HepG2 (cell line): Measurements from ENCODE around the gene PRDM7. TPM values are rescaled to one million over a fixed set of nuclear protein-coding genes. Genes with fewer than 3 reads are reported as not detected.

Source experiments
- ATAC-seq: fragments of 200-7000 bp; cut with Tn5 transposase; 3 replicates; pipeline ENCODE4 v1.9.1; 2020; ENCODE audit warnings: mild to moderate bottlenecking, moderate library complexity
- BruUV-seq: library from RNA; stranded (reverse); fragments of 400-500 nt; replicated peaks from 2 replicates; lab custom pipeline; 2021; lab: Mats Ljungman, UMichigan
- CTCF ChIA-PET: fragments of 300-600 bp; formaldehyde crosslinking; extraction: SDS; loops from one replicate; lab custom pipeline; 2021; ENCODE audit warnings: low total read pairs, inconsistent platforms, low intra/inter-chr PET ratio; lab: Yijun Ruan, JAX
- POLR2A ChIA-PET: fragments of 350-600 bp; sonication (Branson Sonifier 250); formaldehyde crosslinking; loops from one replicate; lab custom pipeline; 2020; ENCODE audit warnings: antibody characterized with exemption, inconsistent platforms; lab: Yijun Ruan, JAX
- DNase-seq: peaks from one replicate; pipeline ENCODE4 v3.0.0-alpha.2; 2015; ENCODE audit warnings: low spot score
- FAIRE-seq: peaks from 3 replicates; lab custom pipeline; 2011; peaks lifted over from hg19 to GRCh38; lab: Jason Lieb, UNC
- H2AFZ ChIP-seq: one replicate; pipeline ENCODE4 v1.6.1; 2011; ENCODE audit warnings: low read length, inconsistent platforms
- H3K27ac ChIP-seq: fragments of 300-600 bp; 3 replicates; pipeline ENCODE4 v1.8.0; 2011; ENCODE audit warnings: mixed run types, mild to moderate bottlenecking, mixed read lengths, low read length, inconsistent platforms; ENCODE audit not compliant: insufficient read depth; ENCODE audit errors: extremely low read length
- H3K27me3 ChIP-seq, 2 experiments: fragments of 200-600 bp in 1 of 2; 2 replicates in 1 of 2; 3 replicates in 1 of 2; pipeline versions ENCODE4 v1.6.0 to v1.8.0; 2011; ENCODE audit warnings: low read length in 2 of 2, mild to moderate bottlenecking in 2 of 2, moderate library complexity in 2 of 2, inconsistent platforms in 1 of 2; ENCODE audit not compliant: insufficient read depth in 2 of 2, control insufficient read depth in 1 of 2
- H3K36me3 ChIP-seq, 2 experiments: fragments of 200-600 bp in 1 of 2; replicated peaks in 1 of 2; 2 replicates in 1 of 2; 3 replicates in 1 of 2; pipeline versions ENCODE4 v1.5.1 to v1.8.0; 2011; ENCODE audit warnings: low read length in 2 of 2, inconsistent platforms in 1 of 2; ENCODE audit not compliant: insufficient read depth in 2 of 2, control insufficient read depth in 1 of 2
- H3K4me1 ChIP-seq: 2 replicates; pipeline ENCODE4 v1.5.1; 2012; ENCODE audit warnings: low read length, inconsistent platforms; ENCODE audit not compliant: insufficient read depth
- H3K4me2 ChIP-seq: 2 replicates; pipeline ENCODE4 v1.6.0; 2011; ENCODE audit warnings: low read depth, low read length, inconsistent platforms
- H3K4me3 ChIP-seq, 3 experiments: fragments of 200-600 bp in 1 of 3; sonication (generic), shearing (Covaris generic) in 1 of 3; replicated peaks in 1 of 3; 2 replicates each; pipeline ENCODE4 v1.5.1; 2011 to 2016; ENCODE audit warnings: low read length in 3 of 3, inconsistent platforms in 2 of 3, low read depth in 2 of 3, mild to moderate bottlenecking in 2 of 3, control low read depth in 1 of 3, mixed read lengths in 1 of 3; ENCODE audit not compliant: insufficient read depth in 1 of 3
- H3K79me2 ChIP-seq: one replicate; pipeline ENCODE4 v1.6.1; 2011; ENCODE audit warnings: low read length, inconsistent platforms; ENCODE audit not compliant: insufficient read depth
- H3K9ac ChIP-seq: 2 replicates; pipeline ENCODE4 v1.6.0; 2011; ENCODE audit warnings: mild to moderate bottlenecking, low read depth, low read length, inconsistent platforms; ENCODE audit not compliant: insufficient read depth
- H3K9me3 ChIP-seq: 2 replicates; pipeline ENCODE4 v1.5.1; 2012; ENCODE audit warnings: mild to moderate bottlenecking, low read length
- H4K20me1 ChIP-seq: 2 replicates; pipeline ENCODE4 v1.6.0; 2011; ENCODE audit warnings: inconsistent platforms, mild to moderate bottlenecking, low read length, moderate library complexity; ENCODE audit not compliant: insufficient read depth
- AGO2 ChIP-seq: fragments of 200-400 bp; formaldehyde crosslinking; optimal IDR thresholded peaks from 2 replicates; pipeline ENCODE3; 2017; ENCODE audit warnings: mild to moderate bottlenecking, low read depth, low read length, moderate library complexity
- JARID2 ChIP-seq: sonication (generic); formaldehyde crosslinking; IDR thresholded peaks from 2 replicates; pipeline ENCODE4 v1.8.1; 2023; ENCODE audit warnings: missing genetic modification reagents, inconsistent platforms; ENCODE audit not compliant: insufficient replicate concordance
- KDM5B ChIP-seq: sonication (generic); formaldehyde crosslinking; IDR thresholded peaks from 2 replicates; pipeline ENCODE4 v1.4.0; 2020; ENCODE audit warnings: missing genetic modification reagents, mild to moderate bottlenecking, borderline replicate concordance
- PCBP1 ChIP-seq: fragments of 200-400 bp; formaldehyde crosslinking; IDR thresholded peaks from 2 replicates; pipeline ENCODE4 v1.6.1; 2017; ENCODE audit warnings: mild to moderate bottlenecking, low read depth, low read length, borderline replicate concordance
- SAFB2 ChIP-seq: sonication (generic); formaldehyde crosslinking; IDR thresholded peaks from 2 replicates; pipeline ENCODE4 v1.5.1; 2020; ENCODE audit warnings: missing genetic modification reagents, low read depth, mild to moderate bottlenecking, borderline replicate concordance
- ZFAT ChIP-seq: sonication (generic); formaldehyde crosslinking; conservative IDR thresholded peaks from 2 replicates; pipeline ENCODE4 v1.8.1; 2023; ENCODE audit warnings: missing genetic modification reagents, inconsistent platforms
- ZFP62 ChIP-seq: sonication (generic); formaldehyde crosslinking; IDR thresholded peaks from 2 replicates; pipeline ENCODE4 v1.4.0; 2020; ENCODE audit warnings: missing genetic modification reagents
- ZNF407 ChIP-seq: sonication (generic); formaldehyde crosslinking; IDR thresholded peaks from one replicate; pipeline ENCODE4 v1.5.1; 2020; ENCODE audit warnings: mild to moderate bottlenecking, missing genetic modification reagents; ENCODE audit errors: not compliant biosample characterization
- WGBS: methylation state at CpG from one replicate; pipeline ENCODE4 v1.1.6; 2017; ENCODE audit warnings: low lambda C conversion rate; 5-methylcytosine and 5-hydroxymethylcytosine counted together
- in situ Hi-C: cut with HindIII; loops from 2 replicates; pipeline ENCODE4 v1.10.0; 2017; ENCODE audit warnings: low pct_unique_long_range_greater_than_20kb; ENCODE audit not compliant: extremely low pct_ligation_motif_present
- intact Hi-C: fragments of 100-400 bp; cut with micrococcal nuclease; formaldehyde crosslinking; loops from one replicate; pipeline ENCODE4 v1.10.0; 2022; ENCODE audit not compliant: unreplicated experiment
- polyA plus RNA-seq, 8 experiments: library from polyadenylated mRNA; depleted of rRNA in 3 of 8; stranded (reverse) in 7 of 8; unstranded in 1 of 8; fragments of >200 nt; fragmentation: Illumina TruSeq in 4 of 8; extraction: Trizol in 4 of 8; gene quantifications; 2 replicates each; pipeline versions ENCODE4 v1.2.1 to v1.2.3, GENCODE V29; 2011 to 2016; ENCODE audit warnings: low read depth in 4 of 8, missing spikeins in 1 of 8, mixed read lengths in 1 of 8; ENCODE audit not compliant: insufficient read depth in 1 of 8
- total RNA-seq, 5 experiments: library from RNA; depleted of rRNA; stranded (reverse); fragments of >200 nt; fragmentation: Illumina TruSeq; extraction: Trizol; gene quantifications; 2 replicates each; pipeline ENCODE4 v1.2.3, GENCODE V29; 2016; ENCODE audit warnings: low read depth in 1 of 5
- TF ChIP-seq, protein P1 (sequence below): sonication (generic); formaldehyde crosslinking; IDR thresholded peaks from 2 replicates; pipeline ENCODE4 v1.4.0; 2020; ENCODE audit warnings: missing genetic modification reagents

PRDM7 gene
- total and polyA plus RNA-seq, 2 of the 13 experiments (the other 11 are each of a cell fraction or from before 2014, with no cell fraction given), result not detected

DNA sequence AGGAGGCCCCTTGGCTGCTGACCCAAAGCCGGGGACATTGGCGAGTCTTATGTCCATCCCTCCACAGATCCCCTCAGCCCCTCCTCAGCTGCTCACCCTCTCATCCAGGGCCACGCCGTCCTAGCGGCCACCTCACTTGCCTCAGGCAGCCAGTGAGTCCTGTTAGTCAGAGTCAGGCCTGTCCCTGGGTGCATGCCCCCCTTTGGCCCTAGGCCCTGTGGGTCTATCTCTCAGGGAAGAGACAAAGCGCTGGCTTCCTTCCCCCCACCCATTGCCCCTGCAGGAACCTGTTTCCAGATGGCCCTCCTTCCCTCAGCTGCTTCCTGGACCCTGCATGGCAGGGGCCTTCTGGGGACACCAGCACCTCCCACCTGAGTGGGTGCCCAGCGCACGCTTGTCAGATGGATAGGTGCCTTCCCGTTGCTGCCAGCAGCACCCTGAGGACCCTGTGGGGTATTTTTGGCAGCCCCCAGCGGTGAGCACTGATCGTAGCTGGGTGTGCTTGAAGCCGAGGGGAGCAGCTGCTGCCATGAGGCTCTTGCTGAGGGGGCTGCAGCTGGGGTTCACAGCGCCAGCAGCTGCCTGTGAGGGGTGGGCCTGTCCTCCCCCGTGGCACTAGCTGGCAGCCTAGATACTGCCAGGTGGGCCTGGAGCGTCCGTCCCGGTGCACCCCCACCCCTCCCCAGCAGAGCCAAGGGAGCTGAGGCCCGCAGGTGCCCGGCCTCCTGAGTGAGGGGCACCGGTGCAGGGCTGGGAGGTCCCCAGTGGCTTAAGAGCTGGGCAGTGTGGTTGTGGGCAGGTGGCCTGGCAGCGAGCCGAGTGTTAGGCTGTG, 66.2 kb downstream of the PRDM7 start:
- no peaks in the 10 kb centered on the region for H3K79me2 ChIP-seq
- no peaks in the 10 kb centered on the region for H3K9me3 ChIP-seq
- in situ Hi-C loops (no loop called here), intact Hi-C loops (no loop called here)
- no peak overlapping the region for H3K4me3 ChIP-seq
- H3K36me3 ChIP-seq, result peaks cover 0 to 6% of the 10 kb centered on the region in 2 experiments; a peak in 2 of 5 replicates
- H3K4me2 ChIP-seq, result no peak overlapping the region
- FAIRE-seq, result no peak
- no peak overlapping the region for H3K9ac ChIP-seq
- ChIA-PET CTCF (no interaction called here), POLR2A (interaction anchor here (0.7 to 3.4 kb wide), 3 partner anchors 9 to 503 kb away, joined by 3 to 13 read pairs (median 6); partner anchors contain the start of gene TUBB3)
- peak; percentile 9; the same call in 2 of the 3 replicates for ATAC-seq
- 89% methylated on average over 14 of the region's 22 CpGs for WGBS
- no peak overlapping the region for H3K27ac ChIP-seq
- no peaks in the 10 kb centered on the region for H3K27me3 ChIP-seq
- no peaks in the 10 kb centered on the region for H4K20me1 ChIP-seq
- BruUV-seq, result no TSS peak
- H3K4me1 ChIP-seq, result peaks cover 30% of the 10 kb centered on the region
- no peak overlapping the region for H2AFZ ChIP-seq
- TF ChIP-seq ZNF407, result peak; percentile 9
- TF ChIP-seq, protein P1, sequence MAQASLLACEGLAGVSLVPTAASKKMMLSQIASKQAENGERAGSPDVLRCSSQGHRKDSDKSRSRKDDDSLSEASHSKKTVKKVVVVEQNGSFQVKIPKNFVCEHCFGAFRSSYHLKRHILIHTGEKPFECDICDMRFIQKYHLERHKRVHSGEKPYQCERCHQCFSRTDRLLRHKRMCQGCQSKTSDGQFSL (CRISPR knock-in tag), result 0 out of 2 replicates have a peak, but pooled peaks have one; percentile 27
- TF ChIP-seq KDM5B (CRISPR knock-in tag), result peak; percentile 53; the same call in 1 of the 2 replicates
- 0 out of 2 replicates have a peak, but pooled peaks have one; percentile 42 for TF ChIP-seq PCBP1
- no peak for TF ChIP-seq ZFAT (CRISPR knock-in tag)
- TF ChIP-seq AGO2, result peak; percentile 83
- TF ChIP-seq ZFP62 (CRISPR knock-in tag), result no peak
- peak; percentile 52 for TF ChIP-seq JARID2
- TF ChIP-seq SAFB2 (CRISPR knock-in tag), result 0 out of 2 replicates have a peak, but pooled peaks have one; percentile 13
- no peak for DNase-seq
